Stimulated activated naive CD4-positive, alpha-beta T cell (primary cell): ENCODE measurements around the gene MORN5.

Source experiments
- DNase-seq, 6 experiments: peaks; one replicate each; lab custom pipeline; 2025; lab: John Stamatoyannopoulos, UW

The MORN5 gene

GRCh38 chr9:122143876-122144405 is 15.8 kb upstream of the MORN5 start:
- DNase-seq, result no peak

- no peak for DNase-seq
These were observed 14.7 kb upstream of the MORN5 start for GRCh38 chr9:122144836-122145591.

GRCh38 chr9:122145592-122145863 is 14.2 kb upstream of the MORN5 start:
- DNase-seq, result no peak

- no peak for DNase-seq
These were observed 8.4 kb upstream of the MORN5 start for GRCh38 chr9:122151267-122151828.

GRCh38 chr9:122155796-122156195 is 3.9 kb upstream of the MORN5 start:
- no peak for DNase-seq

- DNase-seq, result peak in 3 of 6 experiments; percentile 4 to 8 (median 7)
These were observed 1.5 kb upstream of the MORN5 start for GRCh38 chr9:122158202-122158601.

- DNase-seq, result no peak
These were observed 178 bp downstream of the MORN5 start for GRCh38 chr9:122159925-122160246.

GRCh38 chr9:122162415-122162814 is 2.7 kb downstream of the MORN5 start:
- no peak for DNase-seq

GRCh38 chr9:122164286-122164685 is 4.6 kb downstream of the MORN5 start:
- DNase-seq, result no peak

- DNase-seq, result no peak
These were observed 8.6 kb downstream of the MORN5 start for GRCh38 chr9:122168356-122168755.

GRCh38 chr9:122172131-122172530 is 12.4 kb downstream of the MORN5 start:
- no peak for DNase-seq

- DNase-seq, result no peak
These were observed 14.0 kb downstream of the MORN5 start for GRCh38 chr9:122173670-122174069.

GRCh38 chr9:122176916-122177315 is 17.2 kb downstream of the MORN5 start:
- DNase-seq, result no peak

GRCh38 chr9:122179054-122179689 is 19.5 kb downstream of the MORN5 start:
- DNase-seq, result no peak

GRCh38 chr9:122179690-122180074 is 20.0 kb downstream of the MORN5 start:
- DNase-seq, result no peak

- no peak for DNase-seq
These were observed 20.9 kb downstream of the MORN5 start for GRCh38 chr9:122180633-122181032.

GRCh38 chr9:122183501-122183900 is 23.8 kb downstream of the MORN5 start:
- DNase-seq, result no peak

GRCh38 chr9:122184551-122184950 is 24.8 kb downstream of the MORN5 start:
- no peak for DNase-seq

- DNase-seq, result no peak
These were observed 26.6 kb downstream of the MORN5 start for GRCh38 chr9:122186301-122186700.

- no peak for DNase-seq
These were observed 27.2 kb downstream of the MORN5 start for GRCh38 chr9:122186777-122187470.

GRCh38 chr9:122188369-122188768 is 28.7 kb downstream of the MORN5 start:
- no peak for DNase-seq

- no peak for DNase-seq
These were observed 31.1 kb downstream of the MORN5 start for GRCh38 chr9:122190597-122191381.
